Caco-2 (cell line): ENCODE measurements around the gene CDC42BPB. TPM values are rescaled to one million over a fixed set of nuclear protein-coding genes. Genes with fewer than 3 reads are reported as not detected.
"Not testable (repeated sequence)": the region's sequence is repeated elsewhere in the genome, so short reads cannot be mapped to it uniquely, and the experiment has no call there.

ENCODE experiments used
- BruUV-seq: library from RNA; stranded (reverse); fragments of 400-500 nt; replicated peaks from 2 replicates; lab custom pipeline; 2021; lab: Mats Ljungman, UMichigan
- CTCF ChIA-PET: fragments of 300-600 bp; sonication (Branson Sonifier 250); formaldehyde crosslinking; loops from one replicate; lab custom pipeline; 2022; ENCODE audit warnings: antibody characterized with exemption; lab: Charles Lee
- POLR2A ChIA-PET: fragments of 300-600 bp; sonication (Branson Sonifier 250); formaldehyde crosslinking; loops from one replicate; lab custom pipeline; 2022; ENCODE audit warnings: antibody characterized with exemption; lab: Charles Lee
- DNase-seq, 2 experiments: peaks; one replicate each; pipeline versions ENCODE4 v3.0.0 to v3.0.0-alpha.2; 2020 to 2022
- H3K27me3 ChIP-seq: replicated peaks from 2 replicates; pipeline ENCODE4 v1.6.0; 2011; ENCODE audit warnings: low read length; ENCODE audit not compliant: control insufficient read depth, insufficient read depth
- H3K36me3 ChIP-seq: 2 replicates; pipeline ENCODE4 v1.5.1; 2011; ENCODE audit warnings: low read length; ENCODE audit not compliant: control insufficient read depth, insufficient read depth
- H3K4me1 ChIP-seq: fragments of 250-450 bp; sonication (Bioruptor Pico); 2 replicates; pipeline ENCODE4 v1.5.1; 2020; ENCODE audit warnings: mild to moderate bottlenecking
- H3K4me3 ChIP-seq: 2 replicates; pipeline ENCODE4 v1.5.1; 2011; ENCODE audit warnings: low read depth, mild to moderate bottlenecking, control low read depth, low read length
- H3K9me3 ChIP-seq: fragments of 250-450 bp; sonication (Bioruptor Pico); 2 replicates; pipeline ENCODE4 v1.5.1; 2020; ENCODE audit warnings: mild to moderate bottlenecking, moderate library complexity
- H3K27ac Mint-ChIP-seq: one replicate; pipeline ENCODE4 v1.8.0; 2022; ENCODE audit warnings: mixed read lengths; ENCODE audit not compliant: unreplicated experiment
- H3K27me3 Mint-ChIP-seq: one replicate; pipeline ENCODE4 v1.8.0; 2022; ENCODE audit warnings: mixed read lengths; ENCODE audit not compliant: insufficient read depth, unreplicated experiment
- H3K36me3 Mint-ChIP-seq: one replicate; pipeline ENCODE4 v1.8.0; 2022; ENCODE audit warnings: mild to moderate bottlenecking, mixed read lengths; ENCODE audit not compliant: insufficient read depth, unreplicated experiment
- H3K4me1 Mint-ChIP-seq: one replicate; pipeline ENCODE4 v1.8.0; 2022; ENCODE audit warnings: low read depth, mixed read lengths; ENCODE audit not compliant: unreplicated experiment
- H3K4me3 Mint-ChIP-seq: one replicate; pipeline ENCODE4 v1.8.0; 2022; ENCODE audit warnings: mild to moderate bottlenecking, moderate library complexity, mixed read lengths; ENCODE audit not compliant: unreplicated experiment
- H3K9me3 Mint-ChIP-seq: one replicate; pipeline ENCODE4 v1.8.0; 2022; ENCODE audit warnings: mixed read lengths; ENCODE audit not compliant: unreplicated experiment
- intact Hi-C: fragments of 100-400 bp; cut with micrococcal nuclease; formaldehyde crosslinking; loops from one replicate; pipeline ENCODE4 v1.10.0; 2022; ENCODE audit not compliant: unreplicated experiment
- total RNA-seq: library from RNA; stranded (reverse); gene quantifications from 2 replicates; pipeline ENCODE4 v1.2.3, GENCODE V29; 2022
- TF ChIP-seq, protein P1 (sequence below), 2 experiments: fragments of 200-600 bp in 1 of 2; IDR thresholded peaks; 1 replicate in 1 of 2; 2 replicates in 1 of 2; pipeline versions ENCODE4 v1.5.1 to v1.8.0; 2011 to 2022; ENCODE audit warnings: antibody characterized with exemption in 1 of 2, control low read depth in 1 of 2, inconsistent platforms in 1 of 2, low read depth in 1 of 2, low read length in 1 of 2, mild to moderate bottlenecking in 1 of 2, moderate library complexity in 1 of 2; ENCODE audit not compliant: insufficient read depth in 1 of 2, severe bottlenecking in 1 of 2, unreplicated experiment in 1 of 2

CDC42BPB gene
- total RNA-seq, 1 experiment from 2014 or later = 55.1 TPM

GRCh38 chr14:103028161-103028767 is 29.1 kb downstream of the CDC42BPB start:
- H3K27ac Mint-ChIP-seq = no peak overlapping the region
- 0 out of 2 replicates have a peak, but pooled peaks cover 1% of the 10 kb centered on the region for H3K4me1 ChIP-seq
- no peaks in the 10 kb centered on the region for H3K36me3 ChIP-seq
- no peaks in the 10 kb centered on the region for H3K27me3 Mint-ChIP-seq
- ChIA-PET POLR2A (no interaction called here), CTCF (no interaction called here)
- H3K4me3 ChIP-seq = no peak overlapping the region
- no peaks in the 10 kb centered on the region for H3K27me3 ChIP-seq
- H3K4me3 Mint-ChIP-seq = no peak overlapping the region
- TF ChIP-seq, protein P1, sequence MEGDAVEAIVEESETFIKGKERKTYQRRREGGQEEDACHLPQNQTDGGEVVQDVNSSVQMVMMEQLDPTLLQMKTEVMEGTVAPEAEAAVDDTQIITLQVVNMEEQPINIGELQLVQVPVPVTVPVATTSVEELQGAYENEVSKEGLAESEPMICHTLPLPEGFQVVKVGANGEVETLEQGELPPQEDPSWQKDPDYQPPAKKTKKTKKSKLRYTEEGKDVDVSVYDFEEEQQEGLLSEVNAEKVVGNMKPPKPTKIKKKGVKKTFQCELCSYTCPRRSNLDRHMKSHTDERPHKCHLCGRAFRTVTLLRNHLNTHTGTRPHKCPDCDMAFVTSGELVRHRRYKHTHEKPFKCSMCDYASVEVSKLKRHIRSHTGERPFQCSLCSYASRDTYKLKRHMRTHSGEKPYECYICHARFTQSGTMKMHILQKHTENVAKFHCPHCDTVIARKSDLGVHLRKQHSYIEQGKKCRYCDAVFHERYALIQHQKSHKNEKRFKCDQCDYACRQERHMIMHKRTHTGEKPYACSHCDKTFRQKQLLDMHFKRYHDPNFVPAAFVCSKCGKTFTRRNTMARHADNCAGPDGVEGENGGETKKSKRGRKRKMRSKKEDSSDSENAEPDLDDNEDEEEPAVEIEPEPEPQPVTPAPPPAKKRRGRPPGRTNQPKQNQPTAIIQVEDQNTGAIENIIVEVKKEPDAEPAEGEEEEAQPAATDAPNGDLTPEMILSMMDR (IDR thresholded peaks at IDR 0.05; ENCODE audit: insufficient read depth in 1 of 2, low read depth in 1 of 2, low read length in 1 of 2, severe bottlenecking in 1 of 2, unreplicated experiment in 1 of 2) = no peak
- DNase-seq = no peak
- intact Hi-C loops = no loop called here
- H3K9me3 Mint-ChIP-seq = peaks cover 7% of the 10 kb centered on the region
- no peaks in the 10 kb centered on the region for H3K36me3 Mint-ChIP-seq
- no peaks in the 10 kb centered on the region for H3K9me3 ChIP-seq
- H3K4me1 Mint-ChIP-seq = peaks cover 11% of the 10 kb centered on the region
- BruUV-seq = no TSS peak

DNA sequence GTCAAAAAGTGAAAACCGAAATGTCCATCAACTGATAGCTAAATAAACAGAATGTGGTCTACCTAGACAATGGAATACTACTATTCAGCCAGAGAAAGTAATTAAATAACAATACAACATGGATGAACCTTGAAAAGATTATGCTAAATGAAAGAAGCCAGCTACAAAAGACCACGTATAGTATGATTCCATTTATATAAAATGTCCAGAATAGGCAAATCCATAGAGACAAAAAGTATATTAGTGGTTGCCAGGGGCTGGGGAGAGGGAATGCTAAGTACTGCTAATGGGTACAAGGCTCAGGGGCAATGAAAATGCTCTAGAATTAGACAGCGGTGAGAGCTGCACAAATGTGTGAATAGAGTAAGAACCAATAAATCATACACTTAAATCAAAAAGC is 29.9 kb downstream of the CDC42BPB start:
- Mint-ChIP-seq H3K9me3 (peaks cover 7% of the 10 kb centered on the region), H3K36me3 (no peaks in the 10 kb centered on the region), H3K4me3 (no peak overlapping the region), H3K27me3 (no peaks in the 10 kb centered on the region), H3K4me1 (peaks cover 11% of the 10 kb centered on the region), H3K27ac (no peak overlapping the region)
- Histone ChIP-seq H3K4me3 (no peak overlapping the region), H3K4me1 (no peaks in the 10 kb centered on the region), H3K9me3 (no peaks in the 10 kb centered on the region), H3K27me3 (no peaks in the 10 kb centered on the region), H3K36me3 (no peaks in the 10 kb centered on the region)
- intact Hi-C loops = no loop called here
- no peak for DNase-seq
- TF ChIP-seq, protein P1 (IDR thresholded peaks at IDR 0.05; ENCODE audit: insufficient read depth in 1 of 2, low read depth in 1 of 2, low read length in 1 of 2, severe bottlenecking in 1 of 2, unreplicated experiment in 1 of 2) = no peak
- POLR2A ChIA-PET = no interaction called here
- CTCF ChIA-PET = no interaction called here
- no TSS peak for BruUV-seq

GRCh38 chr14:103026988-103027387 is 30.4 kb downstream of the CDC42BPB start:
- BruUV-seq = no TSS peak
- Histone ChIP-seq H3K27me3 (no peaks in the 10 kb centered on the region), H3K4me3 (no peak overlapping the region), H3K4me1 (no peaks in the 10 kb centered on the region), H3K9me3 (no peaks in the 10 kb centered on the region), H3K36me3 (no peaks in the 10 kb centered on the region)
- no peak overlapping the region for H3K4me3 Mint-ChIP-seq
- no peaks in the 10 kb centered on the region for H3K27me3 Mint-ChIP-seq
- TF ChIP-seq, protein P1 (IDR thresholded peaks at IDR 0.05; ENCODE audit: insufficient read depth in 1 of 2, low read depth in 1 of 2, low read length in 1 of 2, severe bottlenecking in 1 of 2, unreplicated experiment in 1 of 2) = no peak
- H3K4me1 Mint-ChIP-seq = peaks cover 13% of the 10 kb centered on the region
- intact Hi-C loops = no loop called here
- no peak overlapping the region for H3K27ac Mint-ChIP-seq
- CTCF ChIA-PET = no interaction called here
- POLR2A ChIA-PET = no interaction called here
- H3K9me3 Mint-ChIP-seq = peaks cover 7% of the 10 kb centered on the region
- peaks cover 2% of the 10 kb centered on the region for H3K36me3 Mint-ChIP-seq
- no peak for DNase-seq

DNA sequence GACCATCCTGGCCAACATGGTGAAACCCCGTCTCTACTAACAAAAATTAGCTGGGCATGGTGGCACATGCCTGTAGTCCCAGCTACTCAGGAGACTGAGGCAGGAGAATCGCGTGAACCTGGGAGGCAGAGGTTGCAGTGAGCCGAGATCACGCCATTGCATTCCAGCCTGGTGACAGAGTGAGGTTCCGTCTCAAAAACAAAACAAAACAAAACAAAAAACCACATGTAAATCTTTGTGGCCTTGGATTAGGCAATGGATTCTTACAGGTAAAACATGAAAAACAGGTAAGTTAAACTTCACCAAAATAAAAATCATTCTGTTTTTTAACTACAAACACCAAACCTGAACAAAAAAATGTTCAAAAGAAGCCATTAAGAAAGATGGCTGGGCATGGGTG is 31.2 kb downstream of the CDC42BPB start:
- H3K27me3 Mint-ChIP-seq, H3K27ac Mint-ChIP-seq, H3K27me3 ChIP-seq, BruUV-seq, H3K36me3 Mint-ChIP-seq, DNase-seq, CTCF ChIA-PET, POLR2A ChIA-PET, intact Hi-C loops, H3K9me3 ChIP-seq, H3K36me3 ChIP-seq, H3K4me3 Mint-ChIP-seq, H3K4me3 ChIP-seq, H3K4me1 ChIP-seq, H3K9me3 Mint-ChIP-seq: not testable (repeated sequence)
- H3K4me1 Mint-ChIP-seq = peaks cover 20% of the 10 kb centered on the region
